Body of pancreas (tissue), 4 donors: ENCODE measurements around the gene ANKRD12. TPM values are rescaled to one million over a fixed set of nuclear protein-coding genes. Genes with fewer than 3 reads are reported as not detected.

ENCODE experiments used
- ATAC-seq: fragments of 150-250 bp; one replicate; pipeline ENCODE4 v1.9.1; 2016
- DNase-seq, 4 donors: peaks; one replicate each; pipeline ENCODE4 v3.0.0-alpha.2; 2019
- H3K27ac ChIP-seq, 4 donors: fragments of 200-600 bp; sonication (generic); 1 replicate in 3 of 4; 2 replicates in 1 of 4; pipeline versions ENCODE4 v1.5.1 to v1.6.1; 2016 to 2019; ENCODE audit warnings: mild to moderate bottlenecking in 1 of 4, mixed read lengths in 1 of 4, moderate library complexity in 1 of 4
- H3K27me3 ChIP-seq, 2 donors: fragments of 200-600 bp; sonication (generic); one replicate each; pipeline ENCODE4 v1.6.0; 2016; ENCODE audit warnings: mild to moderate bottlenecking in 1 of 2
- H3K36me3 ChIP-seq, 2 donors: fragments of 200-600 bp; sonication (generic); replicated peaks in 1 of 2; 2 replicates each; pipeline ENCODE4 v1.5.1; 2016; ENCODE audit warnings: low read depth in 2 of 2; ENCODE audit not compliant: insufficient read depth in 1 of 2
- H3K4me1 ChIP-seq: fragments of 200-600 bp; sonication (generic); one replicate; pipeline ENCODE4 v1.6.0; 2016
- H3K4me3 ChIP-seq, 2 donors: fragments of 200-600 bp; sonication (generic); 1 replicate in 1 of 2; 2 replicates in 1 of 2; pipeline ENCODE4 v1.5.1; 2016 to 2019
- H3K9me3 ChIP-seq, 3 donors: fragments of 200-600 bp; sonication (generic); 1 replicate in 2 of 3; 2 replicates in 1 of 3; pipeline ENCODE4 v1.5.1; 2016
- CTCF ChIP-seq, 7 experiments: fragments of 450-650 bp in 4 of 7; fragments of 200-600 bp in 3 of 7; sonication (generic) in 3 of 7; IDR thresholded peaks; one replicate each; pipeline ENCODE4 v1.5.1; 2016 to 2019; ENCODE audit warnings: antibody characterized with exemption in 7 of 7
- POLR2A ChIP-seq, 3 donors: fragments of 450-650 bp; IDR thresholded peaks; one replicate each; pipeline ENCODE4 v1.6.1; 2016; ENCODE audit warnings: antibody characterized with exemption in 3 of 3, mild to moderate bottlenecking in 2 of 3
- WGBS, 2 donors: methylation state at CpG; one replicate each; pipeline ENCODE4 v1.1.5; 2017; 5-methylcytosine and 5-hydroxymethylcytosine counted together
- intact Hi-C: fragments of 100-400 bp; cut with DNase I; formaldehyde crosslinking; loops from one replicate; pipeline ENCODE4 v1.15.1; 2023
- total RNA-seq, 2 donors: library from RNA; depleted of rRNA; stranded (reverse); fragments of >200 nt; gene quantifications; one replicate each; pipeline ENCODE4 v1.1.0, GENCODE V29; 2016

ANKRD12 gene
- total RNA-seq, 2 donors from 2014 or later: 25.4 to 32.9 TPM

DNA sequence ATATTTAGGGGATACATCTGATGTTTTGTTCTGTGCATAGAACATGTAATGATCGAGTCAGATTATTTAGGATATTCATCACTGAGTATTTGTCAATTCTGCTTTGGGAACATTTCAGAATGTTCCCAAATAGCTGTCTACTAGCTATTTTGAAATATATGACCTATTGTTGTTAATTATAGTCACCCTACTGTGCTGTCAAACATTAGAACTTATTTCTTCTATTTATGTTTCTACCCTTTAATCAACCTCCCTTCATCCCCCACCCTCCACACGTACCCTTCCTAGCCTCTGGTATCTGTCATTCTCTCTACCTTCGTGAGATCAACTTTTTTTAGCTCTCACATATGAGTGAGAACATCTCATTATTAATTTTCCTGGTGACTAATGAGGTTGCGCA lies 40.9 kb downstream of the ANKRD12 start:
- H3K9me3 ChIP-seq: no peaks in the 10 kb centered on the region
- H3K4me3 ChIP-seq: no peak overlapping the region
- no peaks in the 10 kb centered on the region for H3K27me3 ChIP-seq
- 84 to 87% methylated on average over 4 of the region's 4 CpGs for WGBS, 2 donors
- ATAC-seq: no peak
- no peak for TF ChIP-seq CTCF (IDR thresholded peaks at IDR 0.05)
- TF ChIP-seq POLR2A (IDR thresholded peaks at IDR 0.05): no peak
- H3K4me1 ChIP-seq: peaks cover 12% of the 10 kb centered on the region
- H3K36me3 ChIP-seq: no peaks in the 10 kb centered on the region
- DNase-seq: no peak
- H3K27ac ChIP-seq: no peak overlapping the region
- intact Hi-C loops: no loop called here

DNA sequence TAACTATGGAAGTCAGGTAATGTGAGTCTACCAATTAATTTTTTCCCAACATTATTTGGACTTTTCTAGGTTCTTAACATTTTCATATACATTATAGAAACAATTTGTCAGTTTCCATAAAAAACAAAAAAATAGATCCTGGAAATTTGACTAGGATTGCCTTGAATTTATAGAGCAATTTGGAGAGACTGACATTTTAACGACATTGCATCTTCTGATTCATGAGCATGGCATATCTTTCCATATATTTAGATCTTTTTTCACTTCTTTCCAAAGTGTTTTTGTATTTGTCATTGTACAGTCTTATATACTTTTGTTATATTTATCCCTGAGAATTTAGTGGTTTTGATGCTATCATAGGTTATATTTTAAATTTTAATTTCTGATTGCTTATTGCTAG lies 42.0 kb downstream of the ANKRD12 start:
- no peak for ATAC-seq
- H3K36me3 ChIP-seq: peaks cover 0 to 4% of the 10 kb centered on the region in 2 donors
- H3K4me3 ChIP-seq: no peak overlapping the region
- TF ChIP-seq CTCF (IDR thresholded peaks at IDR 0.05) (no peak), POLR2A (IDR thresholded peaks at IDR 0.05) (no peak)
- no peaks in the 10 kb centered on the region for H3K9me3 ChIP-seq
- intact Hi-C loops: no loop called here
- no peak overlapping the region for H3K27ac ChIP-seq
- no peak for DNase-seq
- no peaks in the 10 kb centered on the region for H3K27me3 ChIP-seq
- peaks cover 12% of the 10 kb centered on the region for H3K4me1 ChIP-seq
- 93 to 97% methylated on average over 1 of the region's 1 CpG for WGBS, 2 donors

- 86 to 94% methylated on average over 3 of the region's 3 CpGs for WGBS, 2 donors
- DNase-seq (no peak), ATAC-seq (no peak)
- no peaks in the 10 kb centered on the region for H3K27me3 ChIP-seq
- H3K27ac ChIP-seq: no peak overlapping the region
- TF ChIP-seq CTCF (IDR thresholded peaks at IDR 0.05) (no peak), POLR2A (IDR thresholded peaks at IDR 0.05) (no peak)
- no peaks in the 10 kb centered on the region for H3K9me3 ChIP-seq
- H3K4me3 ChIP-seq: no peak overlapping the region
- peaks cover 14% of the 10 kb centered on the region for H3K4me1 ChIP-seq
- peaks cover 0 to 4% of the 10 kb centered on the region in 2 donors for H3K36me3 ChIP-seq
- intact Hi-C loops: no loop called here
Measured at GRCh38 chr18:9181275-9181674, 44.7 kb downstream of the ANKRD12 start.

GRCh38 chr18:9182852-9183399 lies 46.3 kb downstream of the ANKRD12 start:
- ATAC-seq (no peak), DNase-seq (no peak)
- Histone ChIP-seq H3K27ac (no peak overlapping the region), H3K27me3 (no peaks in the 10 kb centered on the region), H3K4me3 (no peak overlapping the region), H3K4me1 (peaks cover 14% of the 10 kb centered on the region), H3K9me3 (no peaks in the 10 kb centered on the region), H3K36me3 (peaks cover 0 to 4% of the 10 kb centered on the region in 2 donors)
- TF ChIP-seq CTCF (IDR thresholded peaks at IDR 0.05) (no peak), POLR2A (IDR thresholded peaks at IDR 0.05) (no peak)
- intact Hi-C loops: no loop called here
- 81 to 86% methylated on average over 5 of the region's 5 CpGs for WGBS, 2 donors

GRCh38 chr18:9184998-9185613 lies 48.5 kb downstream of the ANKRD12 start:
- H3K4me1 ChIP-seq: peaks cover 17% of the 10 kb centered on the region
- ATAC-seq: no peak
- no peak for TF ChIP-seq POLR2A (IDR thresholded peaks at IDR 0.05)
- no peak for TF ChIP-seq CTCF (IDR thresholded peaks at IDR 0.05)
- no peak overlapping the region for H3K27ac ChIP-seq
- no peaks in the 10 kb centered on the region for H3K9me3 ChIP-seq
- H3K27me3 ChIP-seq: no peaks in the 10 kb centered on the region
- 71 to 87% methylated on average over 4 of the region's 4 CpGs for WGBS, 2 donors
- intact Hi-C loops: no loop called here
- DNase-seq: no peak
- peaks cover 0 to 4% of the 10 kb centered on the region in 2 donors for H3K36me3 ChIP-seq
- no peak overlapping the region for H3K4me3 ChIP-seq
